SK-N-SH treated with all-trans-retinoic acid at 6 μM for 48 hours (cell line): ENCODE results near the gene ENAH.

Experiments used
- BACH2 ChIP-seq: fragments of 250-450 bp; sonication (Bioruptor Pico); IDR thresholded peaks from 2 replicates; pipeline ENCODE4 v1.9.0; 2021; ENCODE audit warnings: mild to moderate bottlenecking, borderline replicate concordance
- CREB5 ChIP-seq: fragments of 250-450 bp; sonication (Bioruptor Pico); IDR thresholded peaks from 2 replicates; pipeline ENCODE4 v1.5.1; 2020; ENCODE audit warnings: low read depth, mild to moderate bottlenecking, moderate library complexity
- CSDC2 ChIP-seq: fragments of 250-450 bp; sonication (Bioruptor Pico); IDR thresholded peaks from 2 replicates; pipeline ENCODE4 v1.5.0; 2020; ENCODE audit warnings: mild to moderate bottlenecking, moderate library complexity
- CSRNP3 ChIP-seq: fragments of 250-450 bp; sonication (Bioruptor Pico); IDR thresholded peaks from 2 replicates; pipeline ENCODE4 v1.5.1; 2021; ENCODE audit warnings: mild to moderate bottlenecking, moderate library complexity
- GLIS3 ChIP-seq: fragments of 250-450 bp; sonication (Bioruptor Pico); IDR thresholded peaks from 2 replicates; pipeline ENCODE4 v1.5.0; 2020; ENCODE audit warnings: mild to moderate bottlenecking, moderate library complexity
- ISL1 ChIP-seq: fragments of 250-450 bp; sonication (Bioruptor Pico); IDR thresholded peaks from 2 replicates; pipeline ENCODE4 v2.1.2; 2022; ENCODE audit warnings: mild to moderate bottlenecking, moderate library complexity
- OSR1 ChIP-seq: fragments of 250-450 bp; sonication (Bioruptor Pico); IDR thresholded peaks from 2 replicates; pipeline ENCODE4 v1.8.0; 2022; ENCODE audit warnings: moderate library complexity, mild to moderate bottlenecking, inconsistent platforms
- PATZ1 ChIP-seq: fragments of 250-450 bp; sonication (Bioruptor Pico); IDR thresholded peaks from 2 replicates; pipeline ENCODE4 v1.8.0; 2020; ENCODE audit warnings: mild to moderate bottlenecking, moderate library complexity, borderline replicate concordance
- RARB ChIP-seq: fragments of 250-450 bp; sonication (Bioruptor Pico); IDR thresholded peaks from 2 replicates; pipeline ENCODE4 v1.8.0; 2021; ENCODE audit warnings: mild to moderate bottlenecking, moderate library complexity
- TOX ChIP-seq: fragments of 250-450 bp; sonication (Bioruptor Pico); IDR thresholded peaks from 2 replicates; pipeline ENCODE4 v1.8.0; 2021; ENCODE audit warnings: mild to moderate bottlenecking, moderate library complexity, borderline replicate concordance
- ZNF565 ChIP-seq: fragments of 450-650 bp; formaldehyde crosslinking; conservative IDR thresholded peaks from 2 replicates; pipeline ENCODE4 v1.5.0; 2020; ENCODE audit warnings: low read depth, mild to moderate bottlenecking, moderate library complexity

- TF ChIP-seq TOX (CRISPR knock-in tag) (no peak), CSDC2 (CRISPR knock-in tag) (no peak), ZNF565 (no peak), PATZ1 (CRISPR knock-in tag) (no peak), OSR1 (CRISPR knock-in tag) (no peak), CSRNP3 (CRISPR knock-in tag) (no peak), CREB5 (CRISPR knock-in tag) (no peak), ISL1 (CRISPR knock-in tag) (no peak), BACH2 (CRISPR knock-in tag) (no peak), RARB (no peak), GLIS3 (no peak)
Observed at GRCh38 chr1:225608014-225608796, 44.7 kb downstream of the ENAH start.
